Thoracic aorta (tissue), 2 donors: ENCODE results near the gene RGL2. TPM values are rescaled to one million over a fixed set of nuclear protein-coding genes. Genes with fewer than 3 reads are reported as not detected.

Source experiments
- ATAC-seq: fragments of 150-250 bp; one replicate; pipeline ENCODE4 v1.8.0; 2017; ENCODE audit warnings: low read depth; ENCODE audit not compliant: insufficient number of reproducible peaks, low FRiP score
- DNase-seq: peaks from one replicate; pipeline ENCODE4 v3.0.0-alpha.2; 2020; ENCODE audit warnings: low spot score
- H3K27ac ChIP-seq, 2 donors: fragments of 200-600 bp; sonication (generic); 1 replicate in 1 of 2; 2 replicates in 1 of 2; pipeline ENCODE4 v1.5.1; 2016; ENCODE audit warnings: mild to moderate bottlenecking in 2 of 2, moderate library complexity in 2 of 2
- H3K27me3 ChIP-seq: fragments of 200-600 bp; sonication (generic); replicated peaks from 2 replicates; pipeline ENCODE4 v1.6.0; 2016; ENCODE audit warnings: mild to moderate bottlenecking; ENCODE audit not compliant: insufficient read depth
- H3K36me3 ChIP-seq: fragments of 200-600 bp; sonication (generic); one replicate; pipeline ENCODE4 v1.5.1; 2016
- H3K4me1 ChIP-seq, 2 donors: fragments of 200-600 bp; sonication (generic); 1 replicate in 1 of 2; 2 replicates in 1 of 2; pipeline versions ENCODE4 v1.5.1 to v1.6.0; 2016; ENCODE audit warnings: low read depth in 2 of 2, mild to moderate bottlenecking in 1 of 2; ENCODE audit not compliant: control insufficient read depth in 1 of 2
- H3K4me3 ChIP-seq: fragments of 200-600 bp; sonication (generic); 2 replicates; pipeline ENCODE4 v1.5.1; 2016; ENCODE audit warnings: mild to moderate bottlenecking
- H3K9me3 ChIP-seq: fragments of 200-600 bp; sonication (generic); 2 replicates; pipeline ENCODE4 v1.5.1; 2016
- CTCF ChIP-seq: fragments of 200-600 bp; sonication (generic); IDR thresholded peaks from one replicate; pipeline ENCODE4 v1.5.1; 2019; ENCODE audit warnings: antibody characterized with exemption
- total RNA-seq, 2 donors: library from RNA; depleted of rRNA; stranded (reverse); fragments of >200 nt; gene quantifications; one replicate each; pipeline versions ENCODE4 v1.1.0 to v1.2.3, GENCODE V29; 2016

The RGL2 gene
- total RNA-seq, 2 donors from 2014 or later, result 49.9 to 83.5 TPM

DNA sequence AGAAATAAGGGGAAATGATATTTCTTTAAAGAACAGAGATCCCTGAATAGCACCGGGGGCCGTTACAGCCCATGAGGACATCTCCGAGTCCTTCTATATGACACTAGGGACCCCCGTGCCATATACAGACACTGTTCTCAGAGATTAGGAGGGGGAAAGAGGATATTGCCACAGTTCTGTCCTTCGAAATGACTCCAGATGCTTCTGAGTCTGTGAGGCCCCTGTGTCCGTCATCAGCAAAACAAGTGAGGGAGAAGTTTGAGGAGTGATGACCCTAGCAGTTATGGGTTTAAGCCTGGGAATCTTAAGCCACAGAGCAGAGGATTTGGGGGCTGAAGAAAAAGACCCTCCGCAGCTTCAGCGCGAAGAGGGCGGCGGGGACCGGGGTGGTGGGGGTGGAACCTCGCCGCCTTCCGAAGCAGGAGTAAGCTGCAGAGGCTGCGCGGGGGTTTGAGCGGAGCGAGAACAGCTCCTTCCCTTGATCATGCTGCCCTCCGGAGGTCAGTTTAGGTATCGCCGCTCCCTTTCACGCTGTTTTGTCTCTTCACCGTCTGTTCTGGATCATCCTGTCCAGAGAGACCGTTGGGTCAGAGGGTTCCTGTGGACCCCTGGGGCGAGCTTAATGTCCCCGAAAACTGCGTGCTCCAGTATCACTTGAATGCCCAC, 50.6 kb downstream of the RGL2 start:
- H3K27ac ChIP-seq, result peak overlapping the region; percentile 94
- ATAC-seq (peak; percentile 22), DNase-seq (peak; percentile 64)
- peak; percentile 98 for TF ChIP-seq CTCF
- peaks cover 12 to 25% of the 10 kb centered on the region in 2 donors for H3K4me1 ChIP-seq
- peaks cover 8% of the 10 kb centered on the region for H3K27me3 ChIP-seq
- H3K9me3 ChIP-seq, result no peaks in the 10 kb centered on the region
- H3K36me3 ChIP-seq, result peaks cover 10% of the 10 kb centered on the region
- H3K4me3 ChIP-seq, result peak overlapping the region; percentile 71

GRCh38 chr6:33243476-33243875, 55.3 kb downstream of the RGL2 start:
- DNase-seq (no peak), ATAC-seq (no peak)
- TF ChIP-seq CTCF, result no peak
- H3K36me3 ChIP-seq, result no peaks in the 10 kb centered on the region
- no peak overlapping the region for H3K4me3 ChIP-seq
- H3K9me3 ChIP-seq, result no peaks in the 10 kb centered on the region
- H3K27ac ChIP-seq, result no peak overlapping the region
- peaks cover 8% of the 10 kb centered on the region for H3K27me3 ChIP-seq
- peaks cover 3 to 5% of the 10 kb centered on the region in 2 donors for H3K4me1 ChIP-seq

DNA sequence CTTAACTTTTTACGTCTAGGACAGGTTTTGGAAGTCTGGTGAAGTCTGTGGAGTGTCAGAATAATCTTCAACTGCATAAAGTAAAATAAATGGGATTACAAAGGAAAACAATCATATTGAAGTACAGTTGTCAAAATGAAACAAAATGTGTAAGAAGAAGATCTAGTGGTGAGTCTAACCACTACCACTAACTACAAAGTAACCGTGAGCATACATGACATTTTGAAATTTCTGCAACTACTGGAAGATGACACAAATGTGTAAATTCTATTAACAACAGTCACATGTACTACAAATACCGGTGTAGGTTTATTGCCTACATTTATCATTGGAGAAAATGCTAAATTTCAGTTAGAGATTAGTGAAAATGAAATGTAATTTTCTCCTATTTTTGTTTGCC, 56.8 kb downstream of the RGL2 start:
- no peak for ATAC-seq
- TF ChIP-seq CTCF, result no peak

More for the DNA sequence above, 56.8 kb downstream of the RGL2 start:
- peaks cover 8% of the 10 kb centered on the region for H3K27me3 ChIP-seq
- H3K36me3 ChIP-seq, result no peaks in the 10 kb centered on the region
- DNase-seq, result no peak
- no peak overlapping the region for H3K27ac ChIP-seq
- H3K4me3 ChIP-seq, result no peak overlapping the region
- H3K9me3 ChIP-seq, result no peaks in the 10 kb centered on the region
- H3K4me1 ChIP-seq, result no peaks in the 10 kb centered on the region

Other genes starting within 250 kb of the RGL2 start
- gene HLA-DPA1, start 225.3 kb downstream of the RGL2 start, total RNA-seq, result 100 to 1,000 TPM; 141 to 148 TPM
- 100 to 1,000 TPM in 1 of 2 donors, 10 to 100 TPM in 1; 78.4 to 112 TPM for gene HLA-DPB1, start 223.0 kb downstream of the RGL2 start, total RNA-seq
- 1 to 10 TPM; 1.9 to 3.4 TPM for gene COL11A2, start 106.5 kb downstream of the RGL2 start, total RNA-seq
- gene RXRB, start 98.3 kb downstream of the RGL2 start, total RNA-seq, result 10 to 100 TPM; 38.7 to 47.2 TPM
- 100 to 1,000 TPM in 1 of 2 donors, 10 to 100 TPM in 1; 71.3 to 106 TPM for gene SLC39A7, start 98.1 kb downstream of the RGL2 start, total RNA-seq
- 10 to 100 TPM in 1 of 2 donors, 1 to 10 TPM in 1; 4.0 to 15.0 TPM for gene HSD17B8, start 94.3 kb downstream of the RGL2 start, total RNA-seq
- 10 to 100 TPM; 13.2 to 17.3 TPM for gene RING1, start 90.4 kb downstream of the RGL2 start, total RNA-seq
- gene VPS52, start 27.1 kb downstream of the RGL2 start, total RNA-seq, result 10 to 100 TPM; 31.4 to 43.2 TPM
- gene RPS18, start 26.9 kb downstream of the RGL2 start, total RNA-seq, result 1,000 to 10,000 TPM; 1,163 to 1,178 TPM
- gene B3GALT4, start 21.8 kb downstream of the RGL2 start, total RNA-seq, result 10 to 100 TPM; 18.1 to 27.3 TPM
- gene WDR46, start 9.7 kb downstream of the RGL2 start, total RNA-seq, result 10 to 100 TPM; 42.6 to 60.3 TPM
- 10 to 100 TPM; 26.8 to 31.9 TPM for gene PFDN6, start 9.3 kb downstream of the RGL2 start, total RNA-seq
- gene TAPBP, start 15.1 kb upstream of the RGL2 start, total RNA-seq, result 100 to 1,000 TPM in 1 of 2 donors, 10 to 100 TPM in 1; 88.0 to 107 TPM
- gene ZBTB22, start 18.8 kb upstream of the RGL2 start, total RNA-seq, result 10 to 100 TPM; 15.0 to 29.5 TPM
- 10 to 100 TPM; 32.4 to 78.5 TPM for gene DAXX, start 24.0 kb upstream of the RGL2 start, total RNA-seq
- gene KIFC1, start 92.9 kb upstream of the RGL2 start, total RNA-seq, result under 1 TPM; 0.81 to 0.85 TPM
- 100 to 1,000 TPM in 1 of 2 donors, 10 to 100 TPM in 1; 82.0 to 104 TPM for gene PHF1, start 112.1 kb upstream of the RGL2 start, total RNA-seq
- 100 to 1,000 TPM in 1 of 2 donors, 10 to 100 TPM in 1; 60.3 to 207 TPM for gene CUTA, start 119.2 kb upstream of the RGL2 start, total RNA-seq
- 10 to 100 TPM; 16.2 to 24.6 TPM for gene SYNGAP1, start 121.1 kb upstream of the RGL2 start, total RNA-seq
- 1 to 10 TPM; 1.1 to 7.1 TPM for gene ZBTB9, start 155.6 kb upstream of the RGL2 start, total RNA-seq